ENCODE results near the gene RETN.

- no peak for TF ChIP-seq POLR2A (IDR thresholded peaks at IDR 0.05; ENCODE audit: low read depth, low read length)
- no peak for TF ChIP-seq POLR2AphosphoS5 (IDR thresholded peaks at IDR 0.05; ENCODE audit: low read depth, low read length)
Observed at GRCh38 chr19:7674010-7675005, 5.5 kb downstream of the RETN start.

Measured in GM12892 (cell line).